Parathyroid adenoma (tissue), 2 donors: ENCODE data around the gene TSPAN2.

Experiments used
- H2AFZ ChIP-seq: fragments of 300-600 bp; sonication (generic); one replicate; pipeline ENCODE4 v1.7.0; 2017; ENCODE audit warnings: antibody characterized with exemption, mild to moderate bottlenecking
- H3K27ac ChIP-seq: fragments of 300-600 bp; sonication (generic); one replicate; pipeline ENCODE4 v1.7.0; 2017
- H3K27me3 ChIP-seq: fragments of 300-600 bp; sonication (generic); one replicate; pipeline ENCODE4 v1.7.0; 2017; ENCODE audit warnings: low read length; ENCODE audit not compliant: control insufficient read depth, insufficient read depth
- H3K36me3 ChIP-seq: fragments of 300-600 bp; sonication (generic); one replicate; pipeline ENCODE4 v1.7.0; 2017; ENCODE audit warnings: low read length; ENCODE audit not compliant: control insufficient read depth, insufficient read depth
- H3K4me1 ChIP-seq: fragments of 300-600 bp; sonication (generic); one replicate; pipeline ENCODE4 v1.7.0; 2017; ENCODE audit warnings: control low read depth
- H3K4me2 ChIP-seq: fragments of 300-600 bp; sonication (generic); one replicate; pipeline ENCODE4 v1.7.0; 2017; ENCODE audit warnings: low read length
- H3K4me3 ChIP-seq: fragments of 300-600 bp; sonication (generic); one replicate; pipeline ENCODE4 v1.7.0; 2017; ENCODE audit warnings: low read depth, low read length
- H3K79me2 ChIP-seq: fragments of 300-600 bp; sonication (generic); one replicate; pipeline ENCODE4 v1.7.0; 2017; ENCODE audit warnings: control low read depth
- H3K9ac ChIP-seq: fragments of 300-600 bp; sonication (generic); one replicate; pipeline ENCODE4 v1.7.0; 2017; ENCODE audit warnings: mild to moderate bottlenecking
- H3K9me3 ChIP-seq: fragments of 300-600 bp; sonication (generic); one replicate; pipeline ENCODE4 v1.7.0; 2017; ENCODE audit warnings: low read length; ENCODE audit not compliant: control insufficient read depth
- TF ChIP-seq, protein P1 (sequence below): fragments of 300-600 bp; sonication (generic); IDR thresholded peaks from one replicate; pipeline ENCODE4 v1.7.0; 2017; ENCODE audit warnings: antibody characterized with exemption, mild to moderate bottlenecking
- donor health status: primary hyperparathyroidism.

The TSPAN2 gene

DNA sequence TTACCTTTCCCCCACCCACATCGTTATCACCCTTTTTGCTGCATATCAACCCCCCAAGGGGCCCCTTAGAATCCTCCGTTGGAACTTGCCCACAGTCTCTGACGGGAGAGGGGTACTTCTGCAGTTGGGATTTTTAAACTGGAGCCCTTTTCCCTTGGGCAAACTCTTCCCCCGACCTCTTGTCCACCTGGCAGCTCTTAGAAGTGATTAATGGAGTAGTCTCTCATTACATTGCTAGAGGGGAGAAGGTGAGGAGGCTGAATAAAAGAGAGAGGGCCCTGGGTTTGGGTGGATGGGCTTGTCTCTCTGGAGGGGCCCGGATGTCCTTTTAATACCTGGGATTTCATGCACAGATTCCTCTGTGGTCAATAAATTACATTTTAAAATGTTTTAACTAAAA is 27.2 kb upstream of the TSPAN2 start:
- Histone ChIP-seq H3K4me1 (no peaks in the 10 kb centered on the region), H3K4me3 (no peak overlapping the region), H3K79me2 (no peaks in the 10 kb centered on the region), H2AFZ (no peak overlapping the region), H3K9me3 (no peaks in the 10 kb centered on the region), H3K27me3 (no peaks in the 10 kb centered on the region), H3K4me2 (no peak overlapping the region), H3K36me3 (no peaks in the 10 kb centered on the region), H3K9ac (no peak overlapping the region), H3K27ac (no peak overlapping the region)
- TF ChIP-seq, protein P1, sequence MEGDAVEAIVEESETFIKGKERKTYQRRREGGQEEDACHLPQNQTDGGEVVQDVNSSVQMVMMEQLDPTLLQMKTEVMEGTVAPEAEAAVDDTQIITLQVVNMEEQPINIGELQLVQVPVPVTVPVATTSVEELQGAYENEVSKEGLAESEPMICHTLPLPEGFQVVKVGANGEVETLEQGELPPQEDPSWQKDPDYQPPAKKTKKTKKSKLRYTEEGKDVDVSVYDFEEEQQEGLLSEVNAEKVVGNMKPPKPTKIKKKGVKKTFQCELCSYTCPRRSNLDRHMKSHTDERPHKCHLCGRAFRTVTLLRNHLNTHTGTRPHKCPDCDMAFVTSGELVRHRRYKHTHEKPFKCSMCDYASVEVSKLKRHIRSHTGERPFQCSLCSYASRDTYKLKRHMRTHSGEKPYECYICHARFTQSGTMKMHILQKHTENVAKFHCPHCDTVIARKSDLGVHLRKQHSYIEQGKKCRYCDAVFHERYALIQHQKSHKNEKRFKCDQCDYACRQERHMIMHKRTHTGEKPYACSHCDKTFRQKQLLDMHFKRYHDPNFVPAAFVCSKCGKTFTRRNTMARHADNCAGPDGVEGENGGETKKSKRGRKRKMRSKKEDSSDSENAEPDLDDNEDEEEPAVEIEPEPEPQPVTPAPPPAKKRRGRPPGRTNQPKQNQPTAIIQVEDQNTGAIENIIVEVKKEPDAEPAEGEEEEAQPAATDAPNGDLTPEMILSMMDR = no peak

DNA sequence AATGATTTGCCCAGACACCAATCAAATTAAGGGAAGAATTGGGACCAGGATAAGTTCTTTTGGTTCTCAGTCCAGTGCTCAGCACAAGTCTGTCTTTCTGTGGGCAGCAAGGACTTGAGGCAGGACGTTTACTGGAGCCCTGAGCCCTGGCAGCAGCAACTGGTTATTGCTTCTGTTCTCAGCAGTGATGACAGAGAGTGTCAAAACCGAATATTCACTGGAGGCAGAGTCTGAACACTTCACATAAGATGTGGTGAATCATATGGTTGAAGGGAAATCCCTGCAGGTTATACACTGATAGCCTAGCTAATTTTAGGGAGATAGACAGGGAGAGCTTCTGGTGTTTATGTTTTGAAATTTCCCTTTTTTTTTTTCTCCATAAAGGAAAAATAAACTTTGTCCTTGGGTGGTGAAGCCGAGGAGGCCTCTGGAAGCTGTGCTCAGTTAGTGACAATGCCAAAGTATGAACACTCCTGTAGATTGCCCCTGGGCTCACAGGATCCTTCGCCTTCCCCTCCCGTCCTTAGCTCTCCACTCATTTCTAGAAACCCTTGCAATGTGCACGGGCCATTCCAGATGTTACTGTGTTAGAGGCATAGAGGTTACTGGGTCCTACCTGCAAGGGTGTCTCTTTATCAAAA is 26.3 kb upstream of the TSPAN2 start:
- H3K4me1 ChIP-seq = no peaks in the 10 kb centered on the region
- no peak overlapping the region for H2AFZ ChIP-seq
- no peaks in the 10 kb centered on the region for H3K9me3 ChIP-seq
- TF ChIP-seq, protein P1 = no peak
- H3K27ac ChIP-seq = no peak overlapping the region
- no peak overlapping the region for H3K4me3 ChIP-seq
- no peaks in the 10 kb centered on the region for H3K79me2 ChIP-seq
- no peak overlapping the region for H3K4me2 ChIP-seq
- H3K9ac ChIP-seq = no peak overlapping the region
- H3K27me3 ChIP-seq = no peaks in the 10 kb centered on the region
- no peaks in the 10 kb centered on the region for H3K36me3 ChIP-seq

DNA sequence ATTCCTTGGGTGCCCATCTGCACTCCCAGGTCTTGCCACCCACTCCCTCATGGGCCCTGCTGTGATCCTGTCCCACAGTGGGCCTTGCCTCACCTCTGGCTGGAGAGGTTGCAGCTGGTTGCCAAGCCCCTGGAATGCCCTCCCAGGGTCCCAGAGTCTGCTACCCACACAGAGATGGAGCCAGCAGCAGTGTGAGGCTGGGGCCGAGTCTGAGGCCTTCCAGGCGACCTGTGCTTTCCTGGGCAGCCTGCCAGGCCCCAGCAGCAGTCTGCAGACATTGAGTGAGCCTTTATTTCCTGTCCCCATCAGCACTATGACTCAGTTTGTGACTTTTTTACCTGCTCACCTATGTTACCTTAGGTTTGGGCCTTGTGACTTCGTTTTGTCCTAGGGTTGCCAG is 25.0 kb upstream of the TSPAN2 start:
- Histone ChIP-seq H2AFZ (no peak overlapping the region), H3K36me3 (no peaks in the 10 kb centered on the region), H3K4me2 (no peak overlapping the region), H3K9ac (no peak overlapping the region), H3K79me2 (no peaks in the 10 kb centered on the region), H3K4me1 (no peaks in the 10 kb centered on the region), H3K4me3 (no peak overlapping the region), H3K9me3 (no peaks in the 10 kb centered on the region), H3K27me3 (no peaks in the 10 kb centered on the region), H3K27ac (no peak overlapping the region)
- TF ChIP-seq, protein P1 = no peak

DNA sequence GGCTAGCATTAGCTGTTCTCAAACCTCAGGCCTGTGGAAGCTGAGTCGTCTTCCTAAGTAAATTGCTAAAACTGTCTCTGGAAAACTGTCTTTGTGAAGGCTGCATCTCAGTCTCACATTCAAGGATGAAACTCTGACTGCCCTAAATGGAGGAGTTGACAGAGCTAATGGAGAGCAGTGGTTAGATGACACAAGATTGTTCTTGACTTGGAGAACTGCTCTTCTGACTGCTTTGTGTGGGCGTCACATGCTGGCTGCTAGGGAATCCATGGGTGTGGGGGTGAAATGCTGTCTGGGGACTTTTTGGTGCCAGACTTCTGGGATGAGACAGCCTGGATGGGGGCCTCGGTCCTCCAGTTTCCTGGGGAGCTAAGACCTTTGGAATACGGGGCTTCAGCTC is 24.5 kb upstream of the TSPAN2 start:
- H3K36me3 ChIP-seq = no peaks in the 10 kb centered on the region
- H3K4me2 ChIP-seq = no peak overlapping the region
- TF ChIP-seq, protein P1 = no peak
- no peaks in the 10 kb centered on the region for H3K4me1 ChIP-seq
- no peak overlapping the region for H3K27ac ChIP-seq
- no peaks in the 10 kb centered on the region for H3K27me3 ChIP-seq
- no peak overlapping the region for H3K4me3 ChIP-seq
- no peak overlapping the region for H3K9ac ChIP-seq
- H3K9me3 ChIP-seq = no peaks in the 10 kb centered on the region
- H3K79me2 ChIP-seq = no peaks in the 10 kb centered on the region
- H2AFZ ChIP-seq = no peak overlapping the region
